Muscle layer of colon (tissue), 2 donors: ENCODE measurements around the gene EFTUD2.

Experiments used
- H3K27ac ChIP-seq: one replicate; pipeline ENCODE4 v1.7.0; 2013; ENCODE audit warnings: low read depth, mild to moderate bottlenecking, low read length, moderate library complexity
- H3K27me3 ChIP-seq, 2 donors: one replicate each; pipeline ENCODE4 v1.7.0; 2013; ENCODE audit warnings: low read length in 2 of 2, mild to moderate bottlenecking in 2 of 2; ENCODE audit not compliant: insufficient read depth in 2 of 2, control insufficient read depth in 1 of 2
- H3K36me3 ChIP-seq: one replicate; pipeline ENCODE4 v1.7.0; 2013; ENCODE audit warnings: mild to moderate bottlenecking, low read length; ENCODE audit not compliant: insufficient read depth
- H3K4me1 ChIP-seq: one replicate; pipeline ENCODE4 v1.7.0; 2013; ENCODE audit warnings: mild to moderate bottlenecking, low read length; ENCODE audit not compliant: insufficient read depth
- H3K4me3 ChIP-seq, 2 donors: one replicate each; pipeline ENCODE4 v1.7.0; 2013; ENCODE audit warnings: low read length in 2 of 2, low read depth in 1 of 2, mild to moderate bottlenecking in 1 of 2, moderate library complexity in 1 of 2
- H3K9ac ChIP-seq: one replicate; pipeline ENCODE4 v1.7.0; 2013; ENCODE audit warnings: low read length
- H3K9me3 ChIP-seq: one replicate; pipeline ENCODE4 v1.7.0; 2013; ENCODE audit warnings: mild to moderate bottlenecking, low read length
- donor health status: abdominal sarcoma.
- donor health status: Adenocarcinoma of cecum.

Gene EFTUD2

GRCh38 chr17:44933824-44934744 lies 34.8 kb upstream of the EFTUD2 start:
- Histone ChIP-seq H3K27me3 (no peaks in the 10 kb centered on the region), H3K4me1 (no peaks in the 10 kb centered on the region), H3K27ac (no peak overlapping the region), H3K4me3 (no peak overlapping the region), H3K9ac (no peak overlapping the region), H3K9me3 (no peaks in the 10 kb centered on the region), H3K36me3 (no peaks in the 10 kb centered on the region)

- Histone ChIP-seq H3K9me3 (no peaks in the 10 kb centered on the region), H3K9ac (no peak overlapping the region), H3K27ac (no peak overlapping the region), H3K4me1 (no peaks in the 10 kb centered on the region), H3K36me3 (no peaks in the 10 kb centered on the region), H3K27me3 (no peaks in the 10 kb centered on the region), H3K4me3 (no peak overlapping the region)
These were observed 33.5 kb upstream of the EFTUD2 start for GRCh38 chr17:44932787-44933097.

- Histone ChIP-seq H3K27me3 (no peaks in the 10 kb centered on the region), H3K4me3 (no peak overlapping the region), H3K9me3 (no peaks in the 10 kb centered on the region), H3K9ac (no peak overlapping the region), H3K4me1 (no peaks in the 10 kb centered on the region), H3K36me3 (no peaks in the 10 kb centered on the region), H3K27ac (no peak overlapping the region)
These were observed 33.0 kb upstream of the EFTUD2 start for GRCh38 chr17:44932096-44932786.

GRCh38 chr17:44931376-44931775 lies 32.1 kb upstream of the EFTUD2 start:
- Histone ChIP-seq H3K4me3 (no peak overlapping the region), H3K9me3 (no peaks in the 10 kb centered on the region), H3K27ac (no peak overlapping the region), H3K4me1 (no peaks in the 10 kb centered on the region), H3K27me3 (no peaks in the 10 kb centered on the region), H3K9ac (no peak overlapping the region), H3K36me3 (no peaks in the 10 kb centered on the region)

GRCh38 chr17:44930667-44931066 lies 31.4 kb upstream of the EFTUD2 start:
- H3K4me3 ChIP-seq = no peak overlapping the region
- no peaks in the 10 kb centered on the region for H3K36me3 ChIP-seq
- no peaks in the 10 kb centered on the region for H3K27me3 ChIP-seq
- no peak overlapping the region for H3K9ac ChIP-seq
- H3K27ac ChIP-seq = no peak overlapping the region
- H3K9me3 ChIP-seq = no peaks in the 10 kb centered on the region
- no peaks in the 10 kb centered on the region for H3K4me1 ChIP-seq

- Histone ChIP-seq H3K9me3 (no peaks in the 10 kb centered on the region), H3K27ac (no peak overlapping the region), H3K36me3 (no peaks in the 10 kb centered on the region), H3K9ac (no peak overlapping the region), H3K4me1 (no peaks in the 10 kb centered on the region), H3K4me3 (no peak overlapping the region), H3K27me3 (no peaks in the 10 kb centered on the region)
These were observed 29.9 kb upstream of the EFTUD2 start for GRCh38 chr17:44928950-44929720.

- no peak overlapping the region for H3K4me3 ChIP-seq
- H3K9ac ChIP-seq = no peak overlapping the region
- H3K9me3 ChIP-seq = no peaks in the 10 kb centered on the region
- no peak overlapping the region for H3K27ac ChIP-seq
- no peaks in the 10 kb centered on the region for H3K36me3 ChIP-seq
- H3K27me3 ChIP-seq = no peaks in the 10 kb centered on the region
- no peaks in the 10 kb centered on the region for H3K4me1 ChIP-seq
These were observed 28.9 kb upstream of the EFTUD2 start for GRCh38 chr17:44928136-44928535.

- Histone ChIP-seq H3K9ac (no peak overlapping the region), H3K4me1 (no peaks in the 10 kb centered on the region), H3K27me3 (no peaks in the 10 kb centered on the region), H3K9me3 (no peaks in the 10 kb centered on the region), H3K36me3 (no peaks in the 10 kb centered on the region), H3K27ac (no peak overlapping the region), H3K4me3 (no peak overlapping the region)
These were observed 28.5 kb upstream of the EFTUD2 start for GRCh38 chr17:44927696-44928095.

- H3K27ac ChIP-seq = no peak overlapping the region
- no peaks in the 10 kb centered on the region for H3K27me3 ChIP-seq
- no peak overlapping the region for H3K4me3 ChIP-seq
- no peak overlapping the region for H3K9ac ChIP-seq
- no peaks in the 10 kb centered on the region for H3K9me3 ChIP-seq
- no peaks in the 10 kb centered on the region for H3K36me3 ChIP-seq
- H3K4me1 ChIP-seq = no peaks in the 10 kb centered on the region
These were observed 27.7 kb upstream of the EFTUD2 start for GRCh38 chr17:44926821-44927525.

GRCh38 chr17:44925731-44926697 lies 26.8 kb upstream of the EFTUD2 start:
- Histone ChIP-seq H3K9me3 (no peaks in the 10 kb centered on the region), H3K36me3 (no peaks in the 10 kb centered on the region), H3K9ac (no peak overlapping the region), H3K27ac (no peak overlapping the region), H3K4me1 (no peaks in the 10 kb centered on the region), H3K4me3 (no peak overlapping the region), H3K27me3 (no peaks in the 10 kb centered on the region)
